A673 (cell line): ENCODE results near the gene FCGR2B.
"Not testable (repeated sequence)": the region's sequence is repeated elsewhere in the genome, so short reads cannot be mapped to it uniquely, and the experiment has no call there.

Experiments used
- EZH2 ChIP-seq: fragments of 200-600 bp; sonication (generic); IDR thresholded peaks from 2 replicates; pipeline ENCODE4 v1.6.1; 2017; ENCODE audit warnings: borderline replicate concordance, low read depth, mild to moderate bottlenecking, mixed read lengths, antibody characterized with exemption, low read length; ENCODE audit not compliant: poor library complexity, severe bottlenecking
- TF ChIP-seq, protein P1 (sequence below): fragments of 300-800, 200-600 bp; sonication (generic); conservative IDR thresholded peaks from 2 replicates; pipeline ENCODE4 v1.5.1; 2017; ENCODE audit warnings: low read depth, mild to moderate bottlenecking, antibody characterized with exemption, low read length, moderate library complexity, mixed read lengths

DNA sequence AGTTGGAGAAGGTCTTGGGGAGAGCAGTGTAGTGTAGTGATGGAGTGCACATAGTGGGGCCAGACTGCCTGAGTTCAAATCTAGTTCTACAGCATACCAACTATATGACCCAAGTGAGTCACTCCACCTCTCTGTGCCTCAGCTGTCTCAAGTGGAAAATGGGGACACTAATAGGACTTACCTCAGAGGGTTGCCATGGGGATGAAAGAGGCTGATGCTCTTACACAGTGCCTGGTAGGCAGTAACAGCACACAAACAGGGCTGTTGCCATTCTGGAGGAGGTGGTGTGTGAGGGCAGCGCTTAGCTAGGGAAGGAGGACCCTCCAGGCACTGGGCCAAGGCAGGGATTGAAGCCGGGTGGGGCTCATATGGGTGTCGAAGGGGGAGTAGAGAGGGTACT, 11.5 kb downstream of the FCGR2B start:
- TF ChIP-seq, protein P1, sequence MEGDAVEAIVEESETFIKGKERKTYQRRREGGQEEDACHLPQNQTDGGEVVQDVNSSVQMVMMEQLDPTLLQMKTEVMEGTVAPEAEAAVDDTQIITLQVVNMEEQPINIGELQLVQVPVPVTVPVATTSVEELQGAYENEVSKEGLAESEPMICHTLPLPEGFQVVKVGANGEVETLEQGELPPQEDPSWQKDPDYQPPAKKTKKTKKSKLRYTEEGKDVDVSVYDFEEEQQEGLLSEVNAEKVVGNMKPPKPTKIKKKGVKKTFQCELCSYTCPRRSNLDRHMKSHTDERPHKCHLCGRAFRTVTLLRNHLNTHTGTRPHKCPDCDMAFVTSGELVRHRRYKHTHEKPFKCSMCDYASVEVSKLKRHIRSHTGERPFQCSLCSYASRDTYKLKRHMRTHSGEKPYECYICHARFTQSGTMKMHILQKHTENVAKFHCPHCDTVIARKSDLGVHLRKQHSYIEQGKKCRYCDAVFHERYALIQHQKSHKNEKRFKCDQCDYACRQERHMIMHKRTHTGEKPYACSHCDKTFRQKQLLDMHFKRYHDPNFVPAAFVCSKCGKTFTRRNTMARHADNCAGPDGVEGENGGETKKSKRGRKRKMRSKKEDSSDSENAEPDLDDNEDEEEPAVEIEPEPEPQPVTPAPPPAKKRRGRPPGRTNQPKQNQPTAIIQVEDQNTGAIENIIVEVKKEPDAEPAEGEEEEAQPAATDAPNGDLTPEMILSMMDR: not testable (repeated sequence)
- TF ChIP-seq EZH2: not testable (repeated sequence)
